Activated naive CD4-positive, alpha-beta T cell treated with anti-CD3 and anti-CD28 coated beads, Interleukin-2, amount 50 U/mL, for 16 hours (primary cell): Measurements from ENCODE around the gene YIPF1.
"Not testable (repeated sequence)": the region's sequence is repeated elsewhere in the genome, so short reads cannot be mapped to it uniquely, and the experiment has no call there.

Source experiments
- DNase-seq: peaks from one replicate; pipeline ENCODE4 v3.0.0-alpha.2; 2020

The YIPF1 gene

DNA sequence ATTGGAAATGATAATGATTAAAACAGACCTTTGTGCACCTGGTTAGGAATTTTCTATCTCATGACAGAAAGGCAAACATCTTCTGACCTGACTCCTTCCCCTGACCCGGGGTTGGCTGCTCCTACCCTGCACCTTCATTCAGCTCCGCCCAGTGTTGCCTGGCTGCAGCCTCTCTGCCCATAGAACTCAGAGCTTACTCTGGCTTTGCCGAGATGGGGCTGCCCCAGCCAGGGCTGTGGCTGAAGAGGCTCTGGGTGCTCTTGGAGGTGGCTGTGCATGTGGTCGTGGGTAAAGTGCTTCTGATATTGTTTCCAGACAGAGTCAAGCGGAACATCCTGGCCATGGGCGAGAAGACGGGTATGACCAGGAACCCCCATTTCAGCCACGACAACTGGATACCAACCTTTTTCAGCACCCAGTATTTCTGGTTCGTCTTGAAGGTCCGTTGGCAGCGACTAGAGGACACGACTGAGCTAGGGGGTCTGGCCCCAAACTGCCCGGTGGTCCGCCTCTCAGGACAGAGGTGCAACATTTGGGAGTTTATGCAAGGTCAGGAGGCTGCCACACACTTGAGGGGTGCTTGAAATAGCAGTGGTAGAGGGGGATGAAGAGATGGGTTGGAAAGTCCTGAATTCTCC, 4.5 kb upstream of the YIPF1 start, which contains the start of gene DIO1:
Gene DIO1 (plus strand): TSS at position 189 of the 638 bp plus-strand sequence. CDS start 24 bp downstream, at position 213.
- no peak for DNase-seq

GRCh38 chr1:53892911-53893310, 3.3 kb upstream of the YIPF1 start:
- DNase-seq, result no peak

- DNase-seq, result no peak
Measured at GRCh38 chr1:53891678-53892077, 2.1 kb upstream of the YIPF1 start.

GRCh38 chr1:53891018-53891417, 1.4 kb upstream of the YIPF1 start:
- no peak for DNase-seq

DNA sequence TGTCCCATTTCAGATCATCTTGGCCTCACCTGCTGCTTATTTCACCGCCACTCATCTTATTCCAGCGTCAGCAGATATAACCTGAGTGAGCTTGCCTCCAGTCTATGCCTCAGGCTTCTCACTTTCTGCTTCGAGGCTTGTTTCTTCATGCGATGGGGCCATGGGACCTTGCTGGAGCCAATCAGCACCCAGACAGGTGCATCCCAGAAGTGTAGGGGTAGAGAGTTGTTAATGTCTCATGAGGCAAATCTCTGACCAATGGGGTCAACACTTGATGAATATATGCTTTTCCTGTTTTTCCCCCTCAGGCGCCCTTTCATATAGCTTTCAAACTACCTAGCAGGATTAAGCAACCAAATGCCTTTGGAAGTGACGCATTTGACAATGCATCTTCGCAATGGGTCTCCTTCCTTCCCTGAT, 935 bp upstream of the YIPF1 start:
- DNase-seq, result no peak

GRCh38 chr1:53888681-53889080, 916 bp downstream of the YIPF1 start:
- DNase-seq, result no peak

- DNase-seq, result not testable (repeated sequence)
Measured at GRCh38 chr1:53883600-53883999, 6.0 kb downstream of the YIPF1 start.

DNA sequence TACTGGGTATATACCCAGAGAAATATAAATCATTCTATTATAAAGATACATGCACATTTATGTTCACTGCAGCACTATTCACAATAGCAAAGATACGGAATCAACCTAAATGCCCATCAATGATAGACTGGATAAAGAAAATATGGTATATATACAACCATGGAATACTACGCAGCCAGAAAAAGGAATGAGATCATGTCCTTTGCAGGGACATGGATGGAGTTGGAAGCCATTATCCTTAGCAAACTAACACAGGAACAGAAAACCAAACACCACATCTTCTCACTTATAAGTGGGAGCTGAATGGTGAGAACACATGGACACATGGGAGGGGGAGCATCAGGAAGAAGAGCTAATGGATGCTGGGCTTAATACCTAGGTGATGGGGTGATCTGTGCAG, 7.7 kb downstream of the YIPF1 start:
- not testable (repeated sequence) for DNase-seq

DNA sequence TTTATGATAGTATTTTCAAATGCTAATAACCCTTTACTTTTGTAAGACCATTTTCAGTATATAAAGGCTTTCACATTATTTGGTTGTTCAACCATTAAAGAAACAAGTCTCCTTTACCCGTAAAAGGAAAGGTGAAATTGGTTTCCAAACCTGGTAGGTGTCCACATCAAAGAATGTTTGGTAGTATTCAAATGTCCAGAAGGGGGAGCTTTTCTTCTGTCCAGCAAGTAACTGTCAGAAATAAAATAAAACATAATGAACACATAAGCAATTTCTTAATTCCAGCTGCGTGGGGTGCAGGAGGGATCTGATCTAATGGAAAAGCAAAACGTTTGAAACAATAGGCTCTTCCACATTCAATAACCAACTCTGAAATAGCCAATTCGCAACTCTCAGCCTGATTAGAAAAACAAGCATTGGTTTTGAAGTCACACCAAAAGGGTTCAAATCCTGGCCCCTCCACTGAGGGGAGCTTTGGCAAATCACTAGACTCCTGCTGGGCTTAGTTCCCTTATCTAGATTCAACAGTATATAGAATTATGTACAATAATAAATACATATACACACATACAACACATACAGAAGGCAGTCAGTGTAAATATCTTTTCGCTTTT, 11.0 kb downstream of the YIPF1 start:
- DNase-seq, result no peak

GRCh38 chr1:53875150-53875549, 14.4 kb downstream of the YIPF1 start:
- not testable (repeated sequence) for DNase-seq

DNA sequence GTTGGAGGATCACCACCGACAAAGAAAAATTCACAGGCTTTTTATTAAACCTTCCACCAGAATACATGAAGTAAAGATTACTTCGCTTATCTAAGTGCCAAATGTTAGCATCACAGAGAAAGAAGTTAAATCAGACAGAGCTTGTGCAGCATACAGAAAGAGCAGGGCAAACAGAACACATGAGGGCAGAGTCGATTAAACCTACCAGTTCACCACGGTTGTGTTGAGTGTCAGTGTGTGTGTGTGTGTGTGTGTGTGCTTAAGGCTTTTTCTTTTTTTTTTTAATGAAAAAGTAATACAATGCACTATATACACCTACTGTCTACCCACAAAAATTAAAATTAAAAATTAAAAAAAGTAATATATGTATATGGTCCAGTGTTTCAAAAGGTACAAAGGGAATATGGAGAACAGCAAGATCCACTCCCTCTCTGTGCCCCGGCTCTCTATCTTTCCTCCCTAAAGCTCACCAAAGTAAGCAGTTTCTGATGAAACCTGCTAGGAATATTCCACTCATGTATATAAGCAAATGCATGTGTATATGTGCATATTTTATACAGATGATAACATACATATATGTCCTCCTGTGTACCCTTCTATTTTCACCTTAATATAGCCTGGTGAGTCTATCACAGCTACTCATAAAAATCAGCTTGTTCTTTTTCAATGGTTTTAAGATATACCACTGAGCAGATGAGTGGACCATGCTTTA, 17.7 kb downstream of the YIPF1 start:
- no peak for DNase-seq

DNA sequence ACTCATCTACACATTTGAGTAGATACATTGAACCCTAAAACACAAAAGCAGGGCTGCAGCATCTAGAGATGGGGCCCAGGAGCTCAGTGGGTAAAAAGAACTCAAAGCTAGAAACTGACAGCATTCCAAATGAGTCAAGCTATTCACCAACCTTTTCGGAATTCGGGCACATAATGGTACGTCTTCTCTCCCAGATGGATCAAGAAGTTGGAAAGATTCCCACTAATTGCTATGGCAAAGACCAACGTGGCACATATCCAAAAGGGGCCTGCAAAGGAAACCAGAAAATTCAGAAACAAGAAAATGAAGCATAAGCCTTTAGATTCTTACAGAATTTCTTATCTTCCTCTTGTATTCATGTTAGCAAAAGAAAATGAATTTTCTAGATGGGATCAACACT, 18.4 kb downstream of the YIPF1 start:
- no peak for DNase-seq

DNA sequence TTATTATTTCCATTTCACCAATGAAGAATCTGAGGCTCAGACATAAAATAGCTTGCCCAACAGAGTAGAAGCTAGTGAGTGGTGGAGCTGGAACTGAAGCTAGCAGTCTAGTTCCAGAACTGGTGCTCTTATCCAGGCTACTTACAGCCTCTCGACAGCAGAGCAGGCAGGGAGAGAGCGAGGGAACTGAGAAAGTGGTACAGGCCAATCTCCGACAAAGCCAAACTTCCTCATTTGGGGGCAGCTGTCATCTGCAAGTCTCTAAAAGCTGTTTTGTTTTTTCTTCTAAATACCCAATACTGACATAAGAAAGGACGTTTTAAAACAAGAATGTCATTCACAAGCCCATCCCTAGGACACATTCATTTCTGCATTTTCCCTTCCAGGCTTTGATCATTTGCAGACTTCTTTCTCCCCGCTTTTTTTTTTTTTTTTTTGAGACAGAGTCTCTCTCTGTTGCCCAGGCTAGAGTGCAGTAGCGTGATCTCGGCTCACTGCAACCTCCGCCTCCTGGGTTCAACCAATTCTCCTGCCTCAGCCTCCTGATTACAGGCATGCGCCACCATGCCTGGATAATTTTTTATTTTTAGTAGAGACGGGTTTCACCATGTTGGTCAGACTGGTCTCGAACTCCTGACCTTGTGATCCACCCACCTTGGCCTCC, 20.0 kb downstream of the YIPF1 start:
- DNase-seq, result no peak

GRCh38 chr1:53868565-53868964, 21.0 kb downstream of the YIPF1 start:
- no peak for DNase-seq

GRCh38 chr1:53862507-53862906, 27.1 kb downstream of the YIPF1 start:
- no peak for DNase-seq

DNA sequence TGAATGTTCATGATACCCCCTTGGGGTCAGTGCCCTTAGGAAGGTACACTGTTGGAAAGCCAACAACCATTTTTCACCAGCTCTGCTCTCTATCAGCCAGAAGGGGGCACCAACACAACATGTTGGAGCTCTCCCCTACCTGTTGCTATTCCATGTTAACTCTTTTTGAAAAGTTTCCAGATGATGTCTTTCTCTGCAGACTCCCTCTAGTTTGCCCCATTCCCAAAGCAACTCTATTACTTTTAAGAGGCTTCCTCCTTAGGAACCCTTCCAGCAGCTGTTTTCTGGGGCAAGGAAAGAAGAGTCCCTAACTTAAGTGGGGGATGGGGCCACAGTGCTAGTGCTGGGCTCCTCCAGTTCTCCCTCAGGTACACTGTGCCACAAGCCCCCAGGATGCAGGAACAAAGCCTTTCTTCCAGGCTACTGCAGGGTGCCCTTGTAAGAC, 28.6 kb downstream of the YIPF1 start:
- DNase-seq, result peak; percentile 44

- DNase-seq, result no peak
Measured at GRCh38 chr1:53851571-53852285, 37.9 kb downstream of the YIPF1 start.

GRCh38 chr1:53850082-53850673, 39.4 kb downstream of the YIPF1 start:
- DNase-seq, result no peak

DNA sequence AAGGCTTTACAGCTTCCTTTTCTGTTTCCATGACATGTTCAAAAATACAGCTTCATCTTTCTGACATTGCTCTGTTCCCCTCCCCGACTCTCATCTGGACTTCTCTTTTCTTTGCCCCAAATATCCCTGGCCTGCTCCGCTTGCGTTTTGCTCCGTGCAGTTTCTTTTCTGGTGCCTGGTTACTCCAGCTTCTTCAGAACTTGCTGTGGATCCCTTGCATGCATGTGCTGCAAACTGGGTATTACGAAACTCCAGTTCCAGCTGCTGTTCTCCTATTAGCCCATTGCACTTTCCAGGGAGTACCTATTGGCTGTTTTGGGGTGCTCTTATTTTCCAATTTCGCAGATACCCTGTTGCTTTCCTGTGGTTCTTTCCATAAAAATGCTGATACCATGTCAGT, 41.6 kb downstream of the YIPF1 start:
- no peak for DNase-seq

- DNase-seq, result no peak
Measured at GRCh38 chr1:53842347-53842746, 47.2 kb downstream of the YIPF1 start.

DNA sequence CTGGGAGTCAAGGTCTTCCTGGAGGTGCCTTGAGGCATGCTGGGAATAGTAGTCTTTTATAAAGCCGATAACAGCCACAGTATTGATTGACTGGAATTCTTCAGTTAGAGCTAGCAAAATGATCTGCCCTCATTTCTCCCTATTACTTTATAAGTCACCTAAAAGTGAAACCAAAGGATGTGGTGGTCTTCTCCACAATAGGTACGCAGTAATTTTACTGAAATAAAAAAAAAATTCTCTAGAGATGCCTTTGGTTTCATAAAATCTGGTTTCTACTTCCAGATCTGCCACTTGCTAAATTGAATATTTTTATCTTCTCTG, 51.0 kb downstream of the YIPF1 start:
- no peak for DNase-seq

DNA sequence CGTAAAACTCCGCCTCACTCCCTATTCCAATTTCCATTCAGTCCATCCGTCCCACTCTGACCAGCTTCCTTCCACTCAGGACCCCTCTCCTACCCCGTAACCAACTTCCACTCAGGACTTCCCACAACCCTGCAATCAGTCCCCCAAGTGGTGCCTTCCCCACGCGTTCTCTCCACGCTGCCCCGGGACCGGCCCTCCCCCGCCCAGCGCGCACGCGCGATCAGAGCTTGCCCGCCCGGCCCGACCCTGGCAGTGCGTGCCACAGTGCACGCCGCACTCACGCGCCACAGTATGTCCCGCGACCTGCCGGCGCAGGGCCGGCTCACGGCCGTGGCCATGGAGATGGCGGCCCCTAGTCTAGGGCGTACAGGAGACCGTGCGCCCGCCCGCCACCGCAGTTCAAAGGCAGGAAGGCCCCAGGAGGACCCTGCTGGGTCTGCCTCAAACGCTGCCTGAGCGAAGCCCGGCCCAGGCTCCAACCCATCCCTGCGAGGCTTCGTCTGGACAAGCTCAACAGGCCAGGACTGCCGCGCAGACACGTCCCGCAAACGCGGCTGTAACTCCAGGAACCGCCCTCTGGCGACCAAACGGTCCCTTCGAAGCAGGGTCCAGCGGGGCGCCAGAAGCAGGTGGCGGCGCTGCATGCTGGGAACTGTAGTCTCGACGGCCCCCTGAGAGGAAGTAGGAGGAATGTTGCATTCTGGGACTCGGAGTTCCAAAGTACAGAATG, 51.5 kb downstream of the YIPF1 start, which contains the start of gene NDC1:
Gene NDC1 (minus strand): TSS at position 373 of the 730 bp plus-strand sequence. CDS start 35 bp downstream, at position 338.
- peak; percentile 89 for DNase-seq
